ENCODE measurements around the gene OLR1.

The OLR1 gene

GRCh38 chr12:10158406-10158805 is 13.5 kb downstream of the OLR1 start:
- Histone ChIP-seq H3K27me3 (ENCODE audit: insufficient read depth, low read length) (no peaks in the 10 kb centered on the region), H2BK12ac (ENCODE audit: low read length) (no peak overlapping the region), H2BK5ac (ENCODE audit: low read depth, low read length, poor library complexity) (no peak overlapping the region), H4K12ac (ENCODE audit: low read depth, low read length) (no peak overlapping the region), H3K23ac (ENCODE audit: low read length) (no peak overlapping the region), H2AFZ (ENCODE audit: insufficient read depth, low read length, poor library complexity) (no peak overlapping the region), H3K4me2 (ENCODE audit: low read length) (no peak overlapping the region), H3K4ac (ENCODE audit: low read depth, low read length) (no peak overlapping the region), H3K4me3 (ENCODE audit: low read depth, low read length) (no peak overlapping the region), H3K27ac (ENCODE audit: low read depth, low read length) (no peak overlapping the region), H3K14ac (ENCODE audit: low read length) (no peak overlapping the region), H3K9ac (ENCODE audit: low read length) (no peak overlapping the region), H3K4me1 (ENCODE audit: control insufficient read depth in 1 of 2, insufficient read depth in 2 of 2, low read length in 2 of 2) (peaks cover 3 to 5% of the 10 kb centered on the region in 2 experiments), H2AK5ac (ENCODE audit: low read length) (no peak overlapping the region), H3K9me3 (ENCODE audit: insufficient read depth, low read depth, low read length) (no peaks in the 10 kb centered on the region), H3K79me1 (ENCODE audit: low read length) (peaks cover 4% of the 10 kb centered on the region), H4K8ac (ENCODE audit: low read depth, low read length) (no peak overlapping the region), H3K79me2 (ENCODE audit: control insufficient read depth, insufficient read depth, low read length, poor library complexity) (no peaks in the 10 kb centered on the region), H2BK120ac (ENCODE audit: insufficient read depth, low read length, poor library complexity) (no peak overlapping the region), H4K91ac (ENCODE audit: low read depth, low read length) (no peak overlapping the region), H3K36me3 (ENCODE audit: control insufficient read depth in 1 of 2, insufficient read depth in 2 of 2, low read length in 2 of 2) (no peaks in the 10 kb centered on the region), H3K18ac (ENCODE audit: low read length) (no peak overlapping the region)
- peak in 1 of 2 donors; percentile 30 for DNase-seq
- no CpG with 5 or more reads among the region's 2 CpGs for WGBS (ENCODE audit: extremely low coverage, insufficient coverage, insufficient read length)

GRCh38 chr12:10155966-10156365 is 16.0 kb downstream of the OLR1 start:
- H3K27ac ChIP-seq (ENCODE audit: low read depth, low read length) = no peak overlapping the region
- peaks cover 5% of the 10 kb centered on the region for H3K79me1 ChIP-seq (ENCODE audit: low read length)
- no peak overlapping the region for H2AFZ ChIP-seq (ENCODE audit: insufficient read depth, low read length, poor library complexity)
- no peak overlapping the region for H3K4me3 ChIP-seq (ENCODE audit: low read depth, low read length)
- H3K36me3 ChIP-seq (ENCODE audit: control insufficient read depth in 1 of 2, insufficient read depth in 2 of 2, low read length in 2 of 2) = no peaks in the 10 kb centered on the region
- no peak overlapping the region for H3K14ac ChIP-seq (ENCODE audit: low read length)
- no peak for DNase-seq
- no peak overlapping the region for H2BK120ac ChIP-seq (ENCODE audit: insufficient read depth, low read length, poor library complexity)
- peaks cover 3 to 5% of the 10 kb centered on the region in 2 experiments for H3K4me1 ChIP-seq (ENCODE audit: control insufficient read depth in 1 of 2, insufficient read depth in 2 of 2, low read length in 2 of 2)
- no peaks in the 10 kb centered on the region for H3K9me3 ChIP-seq (ENCODE audit: insufficient read depth, low read depth, low read length)
- no peak overlapping the region for H3K4ac ChIP-seq (ENCODE audit: low read depth, low read length)
- H3K18ac ChIP-seq (ENCODE audit: low read length) = no peak overlapping the region
- no peak overlapping the region for H4K12ac ChIP-seq (ENCODE audit: low read depth, low read length)
- H3K4me2 ChIP-seq (ENCODE audit: low read length) = no peak overlapping the region
- no peak overlapping the region for H2AK5ac ChIP-seq (ENCODE audit: low read length)
- no peak overlapping the region for H3K23ac ChIP-seq (ENCODE audit: low read length)
- H3K27me3 ChIP-seq (ENCODE audit: insufficient read depth, low read length) = no peaks in the 10 kb centered on the region
- H2BK5ac ChIP-seq (ENCODE audit: low read depth, low read length, poor library complexity) = no peak overlapping the region
- H4K8ac ChIP-seq (ENCODE audit: low read depth, low read length) = no peak overlapping the region
- H2BK12ac ChIP-seq (ENCODE audit: low read length) = no peak overlapping the region
- WGBS (ENCODE audit: extremely low coverage, insufficient coverage, insufficient read length) = no CpG with 5 or more reads among the region's 3 CpGs
- no peak overlapping the region for H3K9ac ChIP-seq (ENCODE audit: low read length)
- no peaks in the 10 kb centered on the region for H3K79me2 ChIP-seq (ENCODE audit: control insufficient read depth, insufficient read depth, low read length, poor library complexity)
- H4K91ac ChIP-seq (ENCODE audit: low read depth, low read length) = no peak overlapping the region

GRCh38 chr12:10154145-10154496 is 17.8 kb downstream of the OLR1 start:
- peak overlapping the region; percentile 67 for H4K91ac ChIP-seq (ENCODE audit: low read depth, low read length)
- no peaks in the 10 kb centered on the region for H3K36me3 ChIP-seq (ENCODE audit: control insufficient read depth in 1 of 2, insufficient read depth in 2 of 2, low read length in 2 of 2)
- H3K14ac ChIP-seq (ENCODE audit: low read length) = no peak overlapping the region
- H3K4me2 ChIP-seq (ENCODE audit: low read length) = peak overlapping the region; percentile 79
- H3K18ac ChIP-seq (ENCODE audit: low read length) = no peak overlapping the region
- peak overlapping the region; percentile 81 for H4K12ac ChIP-seq (ENCODE audit: low read depth, low read length)
- DNase-seq = no peak
- H3K4ac ChIP-seq (ENCODE audit: low read depth, low read length) = no peak overlapping the region
- H3K27ac ChIP-seq (ENCODE audit: low read depth, low read length) = no peak overlapping the region
- no peak overlapping the region for H2BK5ac ChIP-seq (ENCODE audit: low read depth, low read length, poor library complexity)
- WGBS (ENCODE audit: extremely low coverage, insufficient coverage, insufficient read length) = no CpG with 5 or more reads among the region's 6 CpGs
- H2AK5ac ChIP-seq (ENCODE audit: low read length) = no peak overlapping the region
- H2BK12ac ChIP-seq (ENCODE audit: low read length) = peak overlapping the region; percentile 8
- H3K9me3 ChIP-seq (ENCODE audit: insufficient read depth, low read depth, low read length) = no peaks in the 10 kb centered on the region
- peak overlapping the region; percentile 0 for H2BK120ac ChIP-seq (ENCODE audit: insufficient read depth, low read length, poor library complexity)
- H3K4me1 ChIP-seq (ENCODE audit: control insufficient read depth in 1 of 2, insufficient read depth in 2 of 2, low read length in 2 of 2) = peaks cover 3 to 5% of the 10 kb centered on the region in 2 experiments
- H2AFZ ChIP-seq (ENCODE audit: insufficient read depth, low read length, poor library complexity) = peak overlapping the region; percentile 53
- H3K9ac ChIP-seq (ENCODE audit: low read length) = no peak overlapping the region
- H3K79me2 ChIP-seq (ENCODE audit: control insufficient read depth, insufficient read depth, low read length, poor library complexity) = no peaks in the 10 kb centered on the region
- H4K8ac ChIP-seq (ENCODE audit: low read depth, low read length) = peak overlapping the region; percentile 23
- H3K79me1 ChIP-seq (ENCODE audit: low read length) = peaks cover 5% of the 10 kb centered on the region
- H3K23ac ChIP-seq (ENCODE audit: low read length) = no peak overlapping the region
- H3K27me3 ChIP-seq (ENCODE audit: insufficient read depth, low read length) = no peaks in the 10 kb centered on the region
- peak overlapping the region; percentile 75 for H3K4me3 ChIP-seq (ENCODE audit: low read depth, low read length)

GRCh38 chr12:10153271-10154144 is 18.4 kb downstream of the OLR1 start:
- no peaks in the 10 kb centered on the region for H3K9me3 ChIP-seq (ENCODE audit: insufficient read depth, low read depth, low read length)
- DNase-seq = peak; percentile 54 to 87
- H3K27me3 ChIP-seq (ENCODE audit: insufficient read depth, low read length) = no peaks in the 10 kb centered on the region
- H3K4me2 ChIP-seq (ENCODE audit: low read length) = peak overlapping the region; percentile 79
- H4K12ac ChIP-seq (ENCODE audit: low read depth, low read length) = peak overlapping the region; percentile 81
- peak overlapping the region; percentile 67 for H4K91ac ChIP-seq (ENCODE audit: low read depth, low read length)
- H2AFZ ChIP-seq (ENCODE audit: insufficient read depth, low read length, poor library complexity) = peak overlapping the region; percentile 53
- peak overlapping the region; percentile 23 for H4K8ac ChIP-seq (ENCODE audit: low read depth, low read length)
- H2BK120ac ChIP-seq (ENCODE audit: insufficient read depth, low read length, poor library complexity) = peak overlapping the region; percentile 34
- peaks cover 5% of the 10 kb centered on the region for H3K79me1 ChIP-seq (ENCODE audit: low read length)
- H3K4ac ChIP-seq (ENCODE audit: low read depth, low read length) = no peak overlapping the region
- H3K14ac ChIP-seq (ENCODE audit: low read length) = peak overlapping the region; percentile 2
- H3K36me3 ChIP-seq (ENCODE audit: control insufficient read depth in 1 of 2, insufficient read depth in 2 of 2, low read length in 2 of 2) = no peaks in the 10 kb centered on the region
- no peak overlapping the region for H3K27ac ChIP-seq (ENCODE audit: low read depth, low read length)
- peak overlapping the region; percentile 8 for H2BK12ac ChIP-seq (ENCODE audit: low read length)
- no peak overlapping the region for H3K23ac ChIP-seq (ENCODE audit: low read length)
- H3K4me3 ChIP-seq (ENCODE audit: low read depth, low read length) = peak overlapping the region; percentile 75
- H3K4me1 ChIP-seq (ENCODE audit: control insufficient read depth in 1 of 2, insufficient read depth in 2 of 2, low read length in 2 of 2) = peaks cover 3 to 5% of the 10 kb centered on the region in 2 experiments
- H2BK5ac ChIP-seq (ENCODE audit: low read depth, low read length, poor library complexity) = no peak overlapping the region
- H3K18ac ChIP-seq (ENCODE audit: low read length) = no peak overlapping the region
- H3K79me2 ChIP-seq (ENCODE audit: control insufficient read depth, insufficient read depth, low read length, poor library complexity) = no peaks in the 10 kb centered on the region
- WGBS (ENCODE audit: extremely low coverage, insufficient coverage, insufficient read length) = no CpG with 5 or more reads among the region's 46 CpGs
- peak overlapping the region; percentile 63 for H3K9ac ChIP-seq (ENCODE audit: low read length)
- H2AK5ac ChIP-seq (ENCODE audit: low read length) = no peak overlapping the region
